ENCODE measurements around the gene PLEK. TPM values are rescaled to one million over a fixed set of nuclear protein-coding genes. Genes with fewer than 3 reads are reported as not detected.
"Not testable (repeated sequence)": the region's sequence is repeated elsewhere in the genome, so short reads cannot be mapped to it uniquely, and the experiment has no call there.

PLEK gene
- total and polyA plus RNA-seq, 5 experiments from 2014 or later, result 2.6 to 148 (median 3.9) TPM

GRCh38 chr2:68377137-68377780 is 12.2 kb downstream of the PLEK start:
- Mint-ChIP-seq H3K9me3 (no peaks in the 10 kb centered on the region), H3K4me3 (peak overlapping the region in 2 of 10 donors; percentile 61 to 66), H3K4me1 (peaks cover 8 to 81% (median 16%) of the 10 kb centered on the region in 4 donors), H3K27me3 (peaks cover 0 to 9% (median 4%) of the 10 kb centered on the region in 5 donors), H3K36me3 (no peaks in the 10 kb centered on the region), H3K27ac (peak overlapping the region in 2 of 10 donors; percentile 23 to 77)
- POLR2A ChIA-PET, result no interaction called here
- ATAC-seq, result no peak
- DNase-seq, result no peak

DNA sequence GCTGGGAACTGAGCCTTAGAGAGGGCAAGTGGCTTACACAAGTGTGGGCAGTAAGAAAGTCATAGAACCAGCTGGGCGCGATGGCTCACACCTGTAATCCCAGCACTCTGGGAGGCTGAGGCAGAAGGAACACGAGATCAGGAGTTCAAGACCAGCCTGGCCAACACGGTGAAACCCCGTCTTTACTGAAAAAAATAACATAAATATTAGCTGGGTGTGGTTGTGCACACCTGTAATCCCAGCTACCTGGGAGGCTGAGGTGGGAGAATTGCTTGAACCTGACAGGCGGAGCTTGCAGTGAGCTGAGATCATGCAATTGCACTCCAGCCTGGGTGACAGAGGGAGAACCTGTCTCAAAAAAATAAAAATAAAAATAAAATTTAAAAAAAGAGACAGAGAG is 13.7 kb downstream of the PLEK start:
- DNase-seq, H3K36me3 Mint-ChIP-seq, POLR2A ChIA-PET, H3K9me3 Mint-ChIP-seq, ATAC-seq, H3K27me3 Mint-ChIP-seq: not testable (repeated sequence)
- Mint-ChIP-seq H3K27ac (peak overlapping the region in 2 of 10 donors; percentile 81 to 85), H3K4me1 (peaks cover 8 to 84% (median 15%) of the 10 kb centered on the region in 4 donors), H3K4me3 (peak overlapping the region in 2 of 10 donors; percentile 8 to 28)

DNA sequence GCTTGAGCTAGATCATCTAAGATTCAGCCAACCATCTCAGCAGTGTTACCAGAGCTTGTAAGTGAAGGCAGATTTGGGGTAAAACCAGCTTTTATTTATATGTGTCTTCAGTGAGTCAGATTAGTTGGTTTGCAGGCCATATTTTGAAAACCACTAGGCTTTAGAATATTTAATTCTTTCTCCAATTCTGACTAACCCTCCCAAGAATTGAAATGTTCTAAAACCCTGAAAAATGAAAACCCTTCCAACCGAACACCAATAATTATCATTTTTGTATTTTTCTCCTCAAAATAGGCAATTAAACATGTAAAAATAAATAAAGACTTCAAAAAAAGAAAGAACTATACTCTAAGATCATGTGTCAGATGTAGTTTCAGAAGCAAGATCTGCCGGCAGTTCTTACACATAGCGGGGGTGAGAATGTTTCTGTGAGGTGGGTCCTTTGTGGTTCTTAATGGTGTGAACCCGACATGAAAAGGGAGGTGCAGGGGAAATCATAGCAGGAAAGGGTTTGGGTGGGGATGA is 14.2 kb downstream of the PLEK start:
- ATAC-seq (peak in 1 of 2 donors; percentile 43), DNase-seq (peak in 2 of 10 donors; percentile 10 to 50)
- H3K36me3 Mint-ChIP-seq, result no peaks in the 10 kb centered on the region
- POLR2A ChIA-PET, result no interaction called here
- H3K9me3 Mint-ChIP-seq, result no peaks in the 10 kb centered on the region
- H3K27me3 Mint-ChIP-seq, result peaks cover 0 to 9% (median 4%) of the 10 kb centered on the region in 5 donors
- H3K27ac Mint-ChIP-seq, result peak overlapping the region in 7 of 10 donors; percentile 7 to 89 (median 57)
- peaks cover 8 to 85% (median 15%) of the 10 kb centered on the region in 4 donors for H3K4me1 Mint-ChIP-seq
- H3K4me3 Mint-ChIP-seq, result peak overlapping the region in 5 of 10 donors; percentile 0 to 74 (median 38)

- ATAC-seq (no peak), DNase-seq (no peak)
- peaks cover 0 to 9% (median 4%) of the 10 kb centered on the region in 5 donors for H3K27me3 Mint-ChIP-seq
- H3K27ac Mint-ChIP-seq, result peak overlapping the region in 2 of 10 donors; percentile 18 to 81
- no peak overlapping the region for H3K4me3 Mint-ChIP-seq
- peaks cover 21 to 90% (median 36%) of the 10 kb centered on the region in 4 donors for H3K4me1 Mint-ChIP-seq
- no peaks in the 10 kb centered on the region for H3K9me3 Mint-ChIP-seq
- POLR2A ChIA-PET, result no interaction called here
- no peaks in the 10 kb centered on the region for H3K36me3 Mint-ChIP-seq
Measured at GRCh38 chr2:68383778-68384177, 18.7 kb downstream of the PLEK start.

- Mint-ChIP-seq H3K36me3 (no peaks in the 10 kb centered on the region), H3K27ac (peak overlapping the region in 2 of 10 donors; percentile 73 to 85), H3K4me1 (peaks cover 17 to 91% (median 34%) of the 10 kb centered on the region in 4 donors), H3K4me3 (no peak overlapping the region), H3K9me3 (no peaks in the 10 kb centered on the region), H3K27me3 (peaks cover 0 to 8% (median 4%) of the 10 kb centered on the region in 5 donors)
- ATAC-seq, result no peak
- POLR2A ChIA-PET, result no interaction called here
- no peak for DNase-seq
Measured at GRCh38 chr2:68384485-68385107, 19.5 kb downstream of the PLEK start.

DNA sequence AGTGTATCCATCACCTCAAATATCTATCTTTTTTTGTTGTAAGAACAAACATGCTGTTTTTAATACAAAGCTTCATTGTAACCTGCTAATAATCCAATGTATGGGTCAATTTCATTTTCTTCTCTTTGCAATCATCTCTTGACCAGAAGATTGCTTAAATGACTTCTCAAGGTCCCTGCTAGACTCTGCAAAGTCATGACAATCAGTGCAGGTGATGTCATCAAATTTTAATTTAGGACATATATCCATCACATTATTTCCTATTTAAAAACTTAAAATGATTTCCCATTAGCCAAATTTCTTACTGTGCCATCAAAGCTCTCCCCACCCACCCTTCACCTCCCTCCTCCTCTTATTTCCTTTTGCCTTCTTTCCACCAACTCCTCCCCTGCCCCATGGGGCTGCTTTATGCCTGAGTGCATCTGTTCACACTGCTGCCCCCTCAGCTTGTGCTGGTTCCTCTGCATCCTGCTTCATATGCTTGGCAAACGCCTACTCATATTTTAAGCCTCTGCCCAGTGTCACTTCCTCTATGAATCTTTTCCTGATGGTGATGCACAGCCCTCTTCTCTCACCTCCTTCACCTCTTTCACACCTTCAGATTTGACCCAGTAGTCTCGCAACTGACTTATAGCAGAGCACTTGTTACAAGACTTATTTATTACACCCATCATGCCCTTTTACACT is 20.3 kb downstream of the PLEK start:
- ATAC-seq (peak; percentile 46 to 59), DNase-seq (peak in 1 of 10 donors; percentile 40)
- peak overlapping the region in 3 of 10 donors; percentile 39 to 67 (median 54) for H3K4me3 Mint-ChIP-seq
- POLR2A ChIA-PET, result no interaction called here
- peaks cover 13 to 89% (median 29%) of the 10 kb centered on the region in 4 donors for H3K4me1 Mint-ChIP-seq
- H3K27me3 Mint-ChIP-seq, result peaks cover 0 to 5% (median 0%) of the 10 kb centered on the region in 5 donors
- no peaks in the 10 kb centered on the region for H3K36me3 Mint-ChIP-seq
- H3K9me3 Mint-ChIP-seq, result no peaks in the 10 kb centered on the region
- H3K27ac Mint-ChIP-seq, result peak overlapping the region in 6 of 10 donors; percentile 7 to 85 (median 62)

DNA sequence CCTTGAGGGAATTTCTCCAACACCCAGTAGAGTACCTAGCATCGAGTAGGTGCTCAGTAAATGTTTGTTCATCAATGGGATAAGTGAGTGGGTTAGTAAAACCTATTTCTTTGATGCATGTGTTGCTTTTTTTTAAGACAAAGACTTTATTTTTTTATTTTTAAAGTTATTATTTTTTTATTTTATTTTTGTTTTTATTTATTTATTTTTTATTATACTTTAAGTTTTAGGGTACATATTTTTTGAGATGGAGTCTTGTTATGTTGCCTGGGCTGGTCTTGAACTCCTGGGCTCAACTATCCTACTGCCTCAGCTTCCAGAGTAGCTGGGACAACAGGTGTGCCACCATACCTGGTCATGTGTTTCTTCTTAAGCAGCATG is 20.8 kb downstream of the PLEK start:
- Mint-ChIP-seq H3K27ac (peak overlapping the region in 4 of 10 donors; percentile 7 to 85 (median 70)), H3K4me3 (peak overlapping the region in 1 of 10 donors; percentile 67)
- POLR2A ChIA-PET, result no interaction called here

DNA sequence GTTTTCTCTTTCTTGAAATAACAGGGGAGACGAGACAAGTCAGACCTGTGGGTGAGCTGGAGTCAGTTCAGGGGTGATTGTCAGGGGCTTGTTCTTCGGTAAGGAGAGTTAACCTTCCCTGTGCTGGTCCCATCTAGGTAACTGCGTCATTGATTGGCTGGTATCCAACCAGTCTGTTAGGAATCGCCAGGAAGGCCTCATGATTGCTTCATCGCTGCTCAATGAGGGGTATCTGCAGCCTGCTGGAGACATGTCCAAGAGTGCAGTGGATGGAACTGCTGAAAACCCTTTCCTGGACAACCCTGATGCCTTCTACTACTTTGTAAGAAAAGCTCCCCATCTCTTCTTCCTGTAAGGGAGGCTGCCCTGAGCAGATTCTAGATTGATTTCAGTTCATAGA is 21.3 kb downstream of the PLEK start:
- POLR2A ChIA-PET, result no interaction called here
- DNase-seq, result no peak
- no peaks in the 10 kb centered on the region for H3K36me3 Mint-ChIP-seq
- H3K4me1 Mint-ChIP-seq, result peaks cover 13 to 90% (median 28%) of the 10 kb centered on the region in 4 donors
- peak overlapping the region in 3 of 10 donors; percentile 38 to 85 (median 83) for H3K27ac Mint-ChIP-seq
- H3K27me3 Mint-ChIP-seq, result peaks cover 0 to 5% (median 0%) of the 10 kb centered on the region in 5 donors
- H3K4me3 Mint-ChIP-seq, result no peak overlapping the region
- no peak for ATAC-seq
- no peaks in the 10 kb centered on the region for H3K9me3 Mint-ChIP-seq

More for the DNA sequence above, 20.8 kb downstream of the PLEK start:
- DNase-seq (no peak), ATAC-seq (no peak)
- Mint-ChIP-seq H3K36me3 (no peaks in the 10 kb centered on the region), H3K27me3 (peaks cover 0 to 5% (median 0%) of the 10 kb centered on the region in 5 donors), H3K9me3 (no peaks in the 10 kb centered on the region), H3K4me1 (peaks cover 13 to 90% (median 28%) of the 10 kb centered on the region in 4 donors)

DNA sequence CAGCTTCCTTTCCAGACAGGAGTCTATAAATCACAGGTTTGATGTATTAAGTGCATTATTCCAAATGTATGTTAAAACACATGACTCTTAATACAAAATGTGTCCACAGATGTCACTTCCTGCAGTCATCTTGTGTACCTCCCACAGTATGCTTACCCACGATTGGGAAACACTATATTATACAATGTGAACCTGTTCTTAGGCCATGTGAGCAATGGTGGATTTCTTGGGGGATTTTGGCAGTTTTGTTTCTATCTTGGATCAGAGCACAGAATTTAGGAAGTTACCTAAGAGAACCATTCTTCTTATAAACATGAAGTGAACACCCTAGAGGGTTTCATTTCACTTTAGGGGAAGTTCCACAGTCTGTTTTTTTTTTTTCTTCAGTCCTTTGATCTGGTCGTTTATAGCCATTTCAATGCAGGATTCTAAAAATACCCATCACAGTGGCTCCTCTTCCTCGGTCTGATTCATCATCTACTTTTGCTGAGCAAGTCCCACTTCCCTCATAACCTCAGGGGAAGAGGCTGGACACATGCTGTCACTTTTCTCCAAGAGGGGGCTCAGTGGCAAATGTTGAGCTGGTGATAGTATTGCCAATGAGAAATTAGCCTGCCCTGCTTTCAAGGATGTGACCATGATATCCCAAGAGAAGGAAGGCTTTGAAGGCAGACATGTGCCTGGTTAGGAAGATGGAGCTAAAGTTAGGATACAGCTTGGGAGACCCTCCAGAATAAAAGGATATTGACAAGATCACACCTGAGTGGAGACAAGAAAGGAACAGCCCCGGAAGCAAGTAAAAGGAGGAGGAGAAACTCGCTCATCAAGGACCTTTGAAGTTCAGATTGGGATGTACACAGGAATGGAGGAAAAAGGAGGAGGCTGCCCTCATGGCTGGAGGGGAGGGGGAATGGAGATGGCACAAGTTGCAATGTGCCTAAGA is 22.6 kb downstream of the PLEK start:
- peak overlapping the region in 8 of 10 donors; percentile 7 to 85 (median 56) for H3K27ac Mint-ChIP-seq
- no peaks in the 10 kb centered on the region for H3K9me3 Mint-ChIP-seq
- H3K36me3 Mint-ChIP-seq, result no peaks in the 10 kb centered on the region
- H3K4me3 Mint-ChIP-seq, result peak overlapping the region in 5 of 10 donors; percentile 2 to 56 (median 46)
- H3K4me1 Mint-ChIP-seq, result peaks cover 13 to 88% (median 26%) of the 10 kb centered on the region in 4 donors
- ATAC-seq (peak; percentile 50 to 77), DNase-seq (peak in 2 of 10 donors; percentile 2 to 6)
- H3K27me3 Mint-ChIP-seq, result peaks cover 0 to 5% (median 0%) of the 10 kb centered on the region in 5 donors
- POLR2A ChIA-PET, result interaction anchor here (0.7 kb wide), 1 partner anchor 78 kb away, joined by 3 read pairs; no protein-coding TSS in a partner anchor

GRCh38 chr2:68388358-68388757 is 23.3 kb downstream of the PLEK start:
- no peaks in the 10 kb centered on the region for H3K36me3 Mint-ChIP-seq
- no peaks in the 10 kb centered on the region for H3K9me3 Mint-ChIP-seq
- POLR2A ChIA-PET, result no interaction called here
- no peak for ATAC-seq
- H3K4me3 Mint-ChIP-seq, result peak overlapping the region in 2 of 10 donors; percentile 8 to 56
- peaks cover 13 to 83% (median 26%) of the 10 kb centered on the region in 4 donors for H3K4me1 Mint-ChIP-seq
- DNase-seq, result no peak
- peak overlapping the region in 5 of 10 donors; percentile 7 to 85 (median 56) for H3K27ac Mint-ChIP-seq
- H3K27me3 Mint-ChIP-seq, result peaks cover 0 to 2% (median 0%) of the 10 kb centered on the region in 5 donors

DNA sequence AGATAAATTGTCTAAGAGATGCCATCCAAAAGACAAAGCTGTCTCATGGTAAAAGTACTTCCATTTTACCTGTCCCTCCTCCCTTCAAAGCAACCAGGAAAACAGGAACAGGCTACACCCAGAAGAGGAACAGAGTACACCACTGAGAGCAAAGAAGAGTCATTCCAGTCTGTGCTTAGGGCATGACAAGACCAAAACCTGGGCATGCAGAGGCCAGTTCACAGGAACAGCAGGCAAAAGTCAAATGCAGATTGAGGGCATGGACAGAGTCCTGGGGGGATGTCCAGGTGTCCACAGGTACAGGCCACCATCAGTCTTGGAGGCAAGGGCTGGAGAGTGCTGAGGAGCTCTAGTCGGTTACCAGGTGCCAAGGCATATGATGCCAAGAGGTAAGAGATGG is 23.7 kb downstream of the PLEK start:
- DNase-seq, result no peak
- no peaks in the 10 kb centered on the region for H3K36me3 Mint-ChIP-seq
- H3K4me3 Mint-ChIP-seq, result peak overlapping the region in 1 of 10 donors; percentile 56
- ATAC-seq, result no peak
- POLR2A ChIA-PET, result no interaction called here
- H3K9me3 Mint-ChIP-seq, result no peaks in the 10 kb centered on the region
- H3K27ac Mint-ChIP-seq, result peak overlapping the region in 4 of 10 donors; percentile 19 to 85 (median 52)
- peaks cover 13 to 80% (median 26%) of the 10 kb centered on the region in 4 donors for H3K4me1 Mint-ChIP-seq
- H3K27me3 Mint-ChIP-seq, result peaks cover 0 to 2% (median 0%) of the 10 kb centered on the region in 5 donors
